ENCODE results near the gene PMEL.

- TF ChIP-seq GATA2 (IDR thresholded peaks at IDR 0.05; ENCODE audit: low read depth, low read length) (no peak), GATA3 (IDR thresholded peaks at IDR 0.05; ENCODE audit: low read depth, low read length) (no peak)
Measured at GRCh38 chr12:56004211-56004610, 38.4 kb upstream of the PMEL start.
